Measurements from ENCODE around the gene OSBP2. TPM values are rescaled to one million over a fixed set of nuclear protein-coding genes. Genes with fewer than 3 reads are reported as not detected.

OSBP2 gene
- polyA plus RNA-seq, 1 experiment = 0.77 TPM

Small RNAs within 50 kb of the gene (small RNA-seq; reads per million reads assigned to genes)
- gene MIR3200 (ENCODE audit: insufficient read length, low read depth, low replicate concordance) = 1.3 reads per million

Other genes with a start within 250 kb of the OSBP2 start
- not detected in 2 replicates for gene SEC14L3, start 222.9 kb upstream of the OSBP2 start, polyA plus RNA-seq (2011; rRNA removed)
- gene SEC14L4, start 189.2 kb upstream of the OSBP2 start, polyA plus RNA-seq (2011; rRNA removed) = not detected in 2 replicates
- 0.05 and 0.09 TPM in 2 replicates for gene SEC14L6, start 148.1 kb upstream of the OSBP2 start, polyA plus RNA-seq (2011; rRNA removed)
- gene GAL3ST1, start 120.2 kb upstream of the OSBP2 start, polyA plus RNA-seq (2011; rRNA removed) = not detected in 2 replicates
- gene PES1, start 103.0 kb upstream of the OSBP2 start, polyA plus RNA-seq (2011; rRNA removed) = 89.2 and 109 TPM in 2 replicates
- gene TCN2, start 87.7 kb upstream of the OSBP2 start, polyA plus RNA-seq (2011; rRNA removed) = 9.1 and 15.8 TPM in 2 replicates
- 2.9 and 4.9 TPM in 2 replicates for gene SLC35E4, start 59.1 kb upstream of the OSBP2 start, polyA plus RNA-seq (2011; rRNA removed)
- gene DUSP18, start 27.0 kb upstream of the OSBP2 start, polyA plus RNA-seq (2011; rRNA removed) = 12.4 and 18.6 TPM in 2 replicates